WTC11 (cell line): Measurements from ENCODE around the gene MICAL2. TPM values are rescaled to one million over a fixed set of nuclear protein-coding genes. Genes with fewer than 3 reads are reported as not detected.

Experiments
- ATAC-seq: fragments of 200-7000 bp; cut with Tn5 transposase; 2 replicates; pipeline ENCODE4 v1.10.0; 2021; ENCODE audit warnings: mild to moderate bottlenecking, moderate library complexity
- CTCF ChIA-PET: fragments of 300-600 bp; sonication (Branson Sonifier 250); formaldehyde crosslinking; loops from one replicate; lab custom pipeline; 2021; ENCODE audit warnings: antibody characterized with exemption; lab: Charles Lee
- POLR2A ChIA-PET: fragments of 350-600 bp; sonication (Branson Sonifier 250); formaldehyde crosslinking; loops from one replicate; lab custom pipeline; 2021; ENCODE audit warnings: antibody characterized with exemption; lab: Charles Lee
- DNase-seq: peaks from one replicate; pipeline ENCODE4 v3.0.0; 2021; ENCODE audit warnings: low spot score
- H3K27ac Mint-ChIP-seq: 2 replicates; pipeline ENCODE4 v1.8.0; 2021; ENCODE audit warnings: mixed read lengths
- H3K27me3 Mint-ChIP-seq: 2 replicates; pipeline ENCODE4 v1.8.0; 2021; ENCODE audit warnings: low read depth, mild to moderate bottlenecking, moderate library complexity, mixed read lengths
- H3K36me3 Mint-ChIP-seq: 2 replicates; pipeline ENCODE4 v1.8.0; 2021; ENCODE audit warnings: mixed read lengths
- H3K4me1 Mint-ChIP-seq: 2 replicates; pipeline ENCODE4 v1.8.0; 2022; ENCODE audit warnings: mixed read lengths
- H3K4me3 Mint-ChIP-seq: 2 replicates; pipeline ENCODE4 v1.8.0; 2021; ENCODE audit warnings: mild to moderate bottlenecking, moderate library complexity, mixed read lengths
- H3K9me3 Mint-ChIP-seq: 2 replicates; pipeline ENCODE4 v1.8.0; 2021; ENCODE audit warnings: mixed read lengths
- ARID4B ChIP-seq: sonication (generic); formaldehyde crosslinking; IDR thresholded peaks from 2 replicates; pipeline ENCODE4 v1.8.0; 2023; ENCODE audit warnings: missing genetic modification reagents, mild to moderate bottlenecking, borderline replicate concordance
- ERG ChIP-seq: fragments of 250-450 bp; sonication (Bioruptor Pico); IDR thresholded peaks from 2 replicates; pipeline ENCODE4 v1.8.0; 2021; ENCODE audit warnings: mild to moderate bottlenecking
- FOXJ3 ChIP-seq: sonication (generic); formaldehyde crosslinking; IDR thresholded peaks from 2 replicates; pipeline ENCODE4 v1.9.0; 2021; ENCODE audit warnings: missing genetic modification reagents, mild to moderate bottlenecking, borderline replicate concordance
- GTF2I ChIP-seq: fragments of 250-450 bp; sonication (Bioruptor Pico); conservative IDR thresholded peaks from 2 replicates; pipeline ENCODE4 v1.4.0; 2021; ENCODE audit warnings: mild to moderate bottlenecking
- JAZF1 ChIP-seq: fragments of 250-450 bp; sonication (Bioruptor Pico); IDR thresholded peaks from 2 replicates; pipeline ENCODE4 v1.9.0; 2021; ENCODE audit warnings: moderate library complexity, mild to moderate bottlenecking, inconsistent platforms
- MXD4 ChIP-seq: fragments of 250-450 bp; sonication (Bioruptor Pico); IDR thresholded peaks from 2 replicates; pipeline ENCODE4 v1.8.0; 2021; ENCODE audit warnings: mild to moderate bottlenecking, moderate library complexity, borderline replicate concordance
- STAT6 ChIP-seq: sonication (generic); formaldehyde crosslinking; conservative IDR thresholded peaks from 2 replicates; pipeline ENCODE4 v1.8.1; 2023; ENCODE audit warnings: mild to moderate bottlenecking, low read depth, missing genetic modification reagents, moderate library complexity
- TP53 ChIP-seq: sonication (generic); formaldehyde crosslinking; IDR thresholded peaks from 2 replicates; pipeline ENCODE4 v1.8.1; 2023; ENCODE audit warnings: mild to moderate bottlenecking, missing genetic modification reagents
- ZNF396 ChIP-seq: fragments of 250-450 bp; sonication (Bioruptor Pico); IDR thresholded peaks from 2 replicates; pipeline ENCODE4 v1.8.0; 2021; ENCODE audit warnings: mild to moderate bottlenecking, moderate library complexity, borderline replicate concordance
- ZNF425 ChIP-seq: fragments of 250-450 bp; sonication (Bioruptor Pico); conservative IDR thresholded peaks from 2 replicates; pipeline ENCODE4 v1.9.0; 2021; ENCODE audit warnings: mild to moderate bottlenecking
- ZSCAN18 ChIP-seq: fragments of 250-450 bp; sonication (Bioruptor Pico); IDR thresholded peaks from 2 replicates; pipeline ENCODE4 v2.1.2; 2022; ENCODE audit warnings: mild to moderate bottlenecking, moderate library complexity
- total RNA-seq: library from RNA; stranded (reverse); gene quantifications from 3 replicates; pipeline ENCODE4 v1.2.3, GENCODE V29; 2021

Gene MICAL2
- total RNA-seq, 1 experiment from 2014 or later: 3.1 TPM

- TF ChIP-seq MXD4 (no peak), STAT6 (no peak)
Measured at GRCh38 chr11:12179531-12179930, 69.1 kb downstream of the MICAL2 start (continued).

GRCh38 chr11:12180257-12181205 is 70.1 kb downstream of the MICAL2 start:
- ChIA-PET CTCF (no interaction called here), POLR2A (no interaction called here)
- DNase-seq: no peak
- H3K27ac Mint-ChIP-seq: no peak overlapping the region
- no peaks in the 10 kb centered on the region for H3K27me3 Mint-ChIP-seq
- TF ChIP-seq TP53 (no peak), FOXJ3 (CRISPR knock-in tag) (no peak), ZNF396 (CRISPR knock-in tag) (no peak), JAZF1 (CRISPR knock-in tag) (no peak), ZSCAN18 (CRISPR knock-in tag) (no peak), ZNF425 (CRISPR knock-in tag) (no peak), GTF2I (CRISPR knock-in tag) (no peak), ARID4B (CRISPR knock-in tag) (no peak), ERG (CRISPR knock-in tag) (no peak), MXD4 (no peak)
- no peak for ATAC-seq
- no peaks in the 10 kb centered on the region for H3K4me1 Mint-ChIP-seq
- no peaks in the 10 kb centered on the region for H3K36me3 Mint-ChIP-seq
- no peaks in the 10 kb centered on the region for H3K9me3 Mint-ChIP-seq
- H3K4me3 Mint-ChIP-seq: no peak overlapping the region
